Measurements from ENCODE around the gene RAD21L1.
"Not testable (repeated sequence)": the region's sequence is repeated elsewhere in the genome, so short reads cannot be mapped to it uniquely, and the experiment has no call there.

The RAD21L1 gene

GRCh38 chr20:1229541-1229940, 3.7 kb downstream of the RAD21L1 start:
- DNase-seq (ENCODE audit: low spot score) = no peak

- DNase-seq (ENCODE audit: low spot score) = no peak
Observed at GRCh38 chr20:1232286-1233111, 6.7 kb downstream of the RAD21L1 start.

- DNase-seq (ENCODE audit: low spot score) = no peak
Observed at GRCh38 chr20:1240549-1240948, 14.7 kb downstream of the RAD21L1 start.

GRCh38 chr20:1241456-1241855, 15.6 kb downstream of the RAD21L1 start:
- DNase-seq (ENCODE audit: low spot score) = no peak

GRCh38 chr20:1242099-1242498, 16.3 kb downstream of the RAD21L1 start:
- DNase-seq (ENCODE audit: low spot score) = no peak

- DNase-seq (ENCODE audit: low spot score) = no peak
Observed at GRCh38 chr20:1242530-1242929, 16.7 kb downstream of the RAD21L1 start.

- no peak for DNase-seq (ENCODE audit: low spot score)
Observed at GRCh38 chr20:1245578-1245977, 19.7 kb downstream of the RAD21L1 start.

GRCh38 chr20:1247689-1248088, 21.8 kb downstream of the RAD21L1 start:
- DNase-seq (ENCODE audit: low spot score) = no peak

GRCh38 chr20:1250282-1250681, 24.4 kb downstream of the RAD21L1 start:
- not testable (repeated sequence) for DNase-seq (ENCODE audit: low spot score)

- DNase-seq (ENCODE audit: low spot score) = no peak
Observed at GRCh38 chr20:1252416-1252815, 26.6 kb downstream of the RAD21L1 start.

GRCh38 chr20:1254254-1254653, 28.4 kb downstream of the RAD21L1 start:
- no peak for DNase-seq (ENCODE audit: low spot score)

- no peak for DNase-seq (ENCODE audit: low spot score)
Observed at GRCh38 chr20:1255675-1256074, 29.8 kb downstream of the RAD21L1 start.

- DNase-seq (ENCODE audit: low spot score) = no peak
Observed at GRCh38 chr20:1263853-1264252, 38.0 kb downstream of the RAD21L1 start.

- DNase-seq (ENCODE audit: low spot score) = no peak
Observed at GRCh38 chr20:1264727-1265126, 38.9 kb downstream of the RAD21L1 start.

GRCh38 chr20:1265226-1265915, 39.5 kb downstream of the RAD21L1 start:
- no peak for DNase-seq (ENCODE audit: low spot score)

- DNase-seq (ENCODE audit: low spot score) = no peak
Observed at GRCh38 chr20:1265916-1266166, 40.0 kb downstream of the RAD21L1 start.

- peak; percentile 72 for DNase-seq (ENCODE audit: low spot score)
Observed at GRCh38 chr20:1266167-1266973, 40.5 kb downstream of the RAD21L1 start, which contains the start of gene SNPH. SNPH (plus strand) TSS chr20:1266294; CDS start chr20:1296240, 29,946 bp downstream.

- DNase-seq (ENCODE audit: low spot score) = no peak
Observed at GRCh38 chr20:1267161-1267560, 41.3 kb downstream of the RAD21L1 start.

- no peak for DNase-seq (ENCODE audit: low spot score)
Observed at GRCh38 chr20:1267809-1268374, 42.0 kb downstream of the RAD21L1 start.

GRCh38 chr20:1269235-1269634, 43.4 kb downstream of the RAD21L1 start:
- no peak for DNase-seq (ENCODE audit: low spot score)

- no peak for DNase-seq (ENCODE audit: low spot score)
Observed at GRCh38 chr20:1269850-1270249, 44.0 kb downstream of the RAD21L1 start.

- no peak for DNase-seq (ENCODE audit: low spot score)
Observed at GRCh38 chr20:1272368-1273100, 46.7 kb downstream of the RAD21L1 start.

All from CD4-positive, alpha-beta T cell treated with Interleukin-15 for 4 hours (primary cell).